HG03066 (cell line): ENCODE results near the gene ZNF649.

Experiments
- ATAC-seq: cut with Tn5 transposase; IDR thresholded peaks from one replicate; pipeline ENCODE4 v1.9.1; 2021; ENCODE audit warnings: low read depth; ENCODE audit not compliant: unreplicated experiment

ZNF649 gene

DNA sequence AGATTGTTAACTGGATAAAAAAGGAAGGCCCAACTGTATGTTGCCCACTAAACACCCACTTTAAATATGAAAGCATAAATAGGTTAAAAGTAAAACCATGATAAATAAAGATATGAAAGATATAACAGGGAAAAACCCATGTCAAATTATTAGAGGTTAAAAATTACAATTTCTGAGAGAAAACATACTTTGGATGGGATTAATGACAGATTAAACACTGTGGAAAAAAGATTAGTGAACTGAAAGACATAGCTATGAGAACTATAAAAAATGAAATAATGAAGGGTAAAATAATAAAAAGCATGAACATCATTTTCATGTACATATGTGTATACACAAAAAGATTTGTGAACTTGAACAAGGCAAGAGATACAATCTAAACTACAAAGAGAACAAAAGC lies 14.9 kb downstream of the ZNF649 start:
- no peak for ATAC-seq

DNA sequence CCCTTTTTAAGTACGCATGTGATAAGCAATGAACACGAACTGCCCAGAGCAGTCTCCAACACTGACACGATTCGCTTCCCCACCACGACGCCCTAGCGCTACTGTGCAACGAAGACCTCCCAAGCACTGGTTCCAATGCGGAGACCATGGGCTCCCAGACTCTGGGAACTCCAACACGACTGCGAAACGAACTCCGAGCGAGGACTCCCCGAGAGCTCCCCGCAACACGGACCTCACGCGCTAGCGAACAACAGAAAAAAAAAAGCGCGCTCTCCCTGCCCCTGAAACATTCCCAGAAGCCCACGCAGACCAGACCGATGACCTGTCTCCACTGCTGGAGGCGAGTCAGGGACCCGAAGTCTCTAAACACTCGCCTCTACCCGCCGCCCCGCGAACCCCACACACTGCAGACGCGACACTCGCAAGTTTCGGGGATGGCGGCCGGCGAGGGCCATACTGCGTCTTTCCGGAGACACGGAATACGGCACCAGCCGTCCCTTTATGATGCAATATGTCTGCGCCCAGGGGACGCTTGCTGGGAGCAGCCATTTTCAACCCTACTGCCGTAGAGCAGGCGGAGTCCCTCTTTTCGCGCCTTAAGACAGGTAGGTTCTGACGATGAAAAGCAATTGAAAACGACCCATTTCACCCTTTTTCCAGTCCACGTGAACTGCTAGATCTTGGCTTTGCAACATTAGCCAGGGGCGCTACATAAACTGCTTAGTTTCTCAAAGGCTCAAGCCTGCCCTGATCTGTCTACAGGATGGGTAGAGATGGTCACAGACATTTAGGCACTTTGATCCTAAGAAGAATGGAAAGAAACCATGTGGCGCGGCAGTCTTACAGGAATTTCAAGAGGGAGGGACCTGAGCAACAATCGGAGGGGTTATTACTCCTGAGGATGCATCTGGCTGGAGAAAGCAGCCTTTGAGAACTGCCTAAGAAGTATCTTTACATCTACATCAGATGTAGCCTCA lies 17.0 kb downstream of the ZNF649 start, which contains the start of gene ZNF577:
Gene ZNF577, minus strand, starts transcription at position 430 of the 977 bp plus-strand sequence. CDS start 7,569 bp downstream, outside the sequence.
- no peak for ATAC-seq

DNA sequence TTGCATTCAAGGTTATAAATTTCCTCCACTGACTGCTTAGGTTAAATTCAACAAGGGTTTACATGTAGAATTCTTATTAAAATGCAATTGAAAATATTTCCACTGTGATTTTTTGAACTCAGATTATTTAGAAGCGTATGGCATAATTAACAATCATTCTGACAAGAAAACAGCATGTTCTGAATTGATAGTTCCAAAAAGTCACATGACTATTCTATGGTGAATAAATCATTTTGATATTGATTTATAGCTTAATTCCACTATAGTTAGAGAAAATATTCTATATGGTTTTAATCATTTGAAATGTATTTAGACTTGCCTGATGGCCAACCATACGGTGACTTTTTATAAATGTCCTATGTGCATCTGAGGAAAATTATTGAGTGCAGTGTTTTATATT lies 20.1 kb downstream of the ZNF649 start:
- no peak for ATAC-seq

DNA sequence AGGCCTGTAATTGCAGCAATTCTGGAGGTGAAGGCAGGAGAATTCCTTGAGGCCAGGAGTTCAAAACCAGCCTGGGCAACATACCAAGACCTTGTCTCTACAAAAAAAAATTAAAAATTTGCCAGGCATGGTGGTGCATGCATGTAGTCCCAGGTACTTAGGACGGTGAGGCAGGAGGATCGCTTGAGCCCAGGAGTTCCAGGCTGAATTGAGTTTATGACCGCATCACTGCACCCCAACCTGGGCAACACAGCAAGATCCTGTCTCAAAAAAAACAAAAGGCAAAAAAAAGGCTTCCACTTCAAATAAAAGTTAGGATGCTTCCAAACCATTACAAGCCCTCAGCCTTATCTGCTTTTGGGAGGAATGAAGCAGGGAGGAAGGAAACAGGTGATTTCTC lies 22.3 kb downstream of the ZNF649 start:
- no peak for ATAC-seq

DNA sequence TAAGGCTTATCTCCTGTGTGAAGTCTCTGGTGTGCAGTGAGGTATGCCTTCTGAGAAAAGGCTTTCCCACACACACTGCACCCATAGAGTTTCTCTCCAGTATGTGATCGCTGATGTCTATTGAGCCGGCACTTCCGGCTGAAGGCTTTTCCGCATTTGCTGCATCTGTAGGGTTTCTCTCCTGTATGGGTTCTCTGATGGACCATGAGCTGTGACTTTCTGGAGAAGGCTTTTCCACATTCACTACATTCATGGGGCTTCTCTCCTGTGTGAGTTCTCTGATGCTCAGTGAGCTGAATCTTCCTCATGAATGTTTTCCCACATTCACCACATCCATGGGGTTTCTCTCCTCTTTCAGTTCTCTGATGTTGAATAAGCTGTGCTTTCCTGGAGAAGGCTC lies 31.7 kb downstream of the ZNF649 start:
- no peak for ATAC-seq

DNA sequence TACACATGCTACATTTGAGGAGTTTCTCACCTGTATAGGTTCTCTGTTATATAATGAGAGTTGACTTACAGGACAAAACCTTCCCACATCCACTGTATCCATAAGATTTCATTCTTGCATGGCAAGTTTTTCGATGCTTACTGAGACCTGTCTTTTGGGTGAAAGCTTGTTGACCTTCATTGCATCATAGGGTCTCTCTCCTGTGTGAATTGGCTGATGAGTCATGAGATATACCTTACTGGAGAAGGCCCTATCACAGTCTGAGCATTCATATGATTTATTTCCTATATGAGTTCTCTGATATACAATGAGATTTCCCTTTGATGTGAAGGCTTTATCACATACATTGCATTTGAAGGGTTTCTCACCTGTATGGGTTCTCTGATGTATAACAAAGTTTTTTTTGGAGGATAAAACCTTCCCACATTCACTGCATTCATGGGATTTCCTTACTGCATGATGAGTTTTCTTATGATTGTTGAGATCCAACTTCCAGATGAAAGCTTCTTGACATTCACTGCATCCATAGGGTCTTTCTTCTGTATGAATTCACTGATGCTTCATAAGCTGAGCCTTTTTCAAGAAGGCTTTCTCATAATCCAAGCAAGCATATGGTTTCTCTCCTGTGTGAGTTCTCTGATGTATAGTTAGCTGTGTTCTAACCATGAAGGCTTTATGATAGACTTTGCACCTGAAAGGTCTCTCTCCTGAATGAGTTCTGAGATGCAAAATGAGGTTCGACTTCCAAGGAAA lies 42.8 kb downstream of the ZNF649 start:
- no peak for ATAC-seq
